ENCODE measurements around the gene CACNA2D4.
"Not testable (repeated sequence)": the region's sequence is repeated elsewhere in the genome, so short reads cannot be mapped to it uniquely, and the experiment has no call there.

CACNA2D4 gene

GRCh38 chr12:1918081-1918883 lies at the start of gene CACNA2D4:
Gene CACNA2D4 (minus strand): TSS chr12:1918652. CDS start chr12:1918473, 179 bp downstream.
- in situ Hi-C loops (cut with MboI; ENCODE audit: low sequenced_read_pairs) = no loop called here

- in situ Hi-C loops (cut with MboI; ENCODE audit: low sequenced_read_pairs) = no loop called here
Measured at GRCh38 chr12:1966561-1967226, 48.2 kb upstream of the CACNA2D4 start.

- in situ Hi-C loops (cut with MboI; ENCODE audit: low sequenced_read_pairs) = no loop called here
Measured at GRCh38 chr12:1965916-1966315, 47.5 kb upstream of the CACNA2D4 start.

- in situ Hi-C loops (cut with MboI; ENCODE audit: low sequenced_read_pairs) = no loop called here
Measured at GRCh38 chr12:1962051-1963020, 43.9 kb upstream of the CACNA2D4 start.

- in situ Hi-C loops (cut with MboI; ENCODE audit: low sequenced_read_pairs) = no loop called here
Measured at GRCh38 chr12:1956716-1957115, 38.3 kb upstream of the CACNA2D4 start.

- in situ Hi-C loops (cut with MboI; ENCODE audit: low sequenced_read_pairs) = no loop called here
Measured at GRCh38 chr12:1949771-1950470, 31.5 kb upstream of the CACNA2D4 start.

GRCh38 chr12:1948883-1949282 lies 30.4 kb upstream of the CACNA2D4 start:
- in situ Hi-C loops (cut with MboI; ENCODE audit: low sequenced_read_pairs) = no loop called here

- in situ Hi-C loops (cut with MboI; ENCODE audit: low sequenced_read_pairs) = no loop called here
Measured at GRCh38 chr12:1947081-1947480, 28.6 kb upstream of the CACNA2D4 start.

GRCh38 chr12:1946296-1946695 lies 27.8 kb upstream of the CACNA2D4 start:
- in situ Hi-C loops (cut with MboI; ENCODE audit: low sequenced_read_pairs) = no loop called here

GRCh38 chr12:1945502-1945901 lies 27.1 kb upstream of the CACNA2D4 start:
- in situ Hi-C loops (cut with MboI; ENCODE audit: low sequenced_read_pairs) = not testable (repeated sequence)

- in situ Hi-C loops (cut with MboI; ENCODE audit: low sequenced_read_pairs) = no loop called here
Measured at GRCh38 chr12:1939801-1940607, 21.6 kb upstream of the CACNA2D4 start.

GRCh38 chr12:1939331-1939730 lies 20.9 kb upstream of the CACNA2D4 start:
- in situ Hi-C loops (cut with MboI; ENCODE audit: low sequenced_read_pairs) = no loop called here

- in situ Hi-C loops (cut with MboI; ENCODE audit: low sequenced_read_pairs) = no loop called here
Measured at GRCh38 chr12:1937481-1938224, 19.2 kb upstream of the CACNA2D4 start.

GRCh38 chr12:1936406-1937320 lies 18.2 kb upstream of the CACNA2D4 start:
- in situ Hi-C loops (cut with MboI; ENCODE audit: low sequenced_read_pairs) = no loop called here

- in situ Hi-C loops (cut with MboI; ENCODE audit: low sequenced_read_pairs) = no loop called here
Measured at GRCh38 chr12:1935700-1936378, 17.4 kb upstream of the CACNA2D4 start.

GRCh38 chr12:1935242-1935641 lies 16.8 kb upstream of the CACNA2D4 start:
- in situ Hi-C loops (cut with MboI; ENCODE audit: low sequenced_read_pairs) = no loop called here

- in situ Hi-C loops (cut with MboI; ENCODE audit: low sequenced_read_pairs) = no loop called here
Measured at GRCh38 chr12:1934831-1935230, 16.4 kb upstream of the CACNA2D4 start.
